Stimulated activated CD4-positive, alpha-beta T cell treated with anti-CD3 and anti-CD28 coated beads, Interleukin-4, amount 100 ng/mL, for 24 hours (primary cell): ENCODE measurements around the gene PECR.
"Not testable (repeated sequence)": the region's sequence is repeated elsewhere in the genome, so short reads cannot be mapped to it uniquely, and the experiment has no call there.

ENCODE experiments used
- DNase-seq: peaks from one replicate; pipeline ENCODE4 v3.0.0-alpha.2; 2020

PECR gene

GRCh38 chr2:216021768-216022565 lies 59.6 kb downstream of the PECR start:
- DNase-seq = no peak

GRCh38 chr2:216018709-216019108 lies 62.9 kb downstream of the PECR start:
- DNase-seq = no peak

- DNase-seq = peak; percentile 31
These were observed 64.2 kb downstream of the PECR start for GRCh38 chr2:216017365-216017764.

GRCh38 chr2:216016581-216016980 lies 65.0 kb downstream of the PECR start:
- DNase-seq = no peak

GRCh38 chr2:216015722-216016464 lies 65.7 kb downstream of the PECR start:
- peak; percentile 48 for DNase-seq

GRCh38 chr2:216014986-216015385 lies 66.6 kb downstream of the PECR start:
- DNase-seq = no peak

- DNase-seq = no peak
These were observed 67.6 kb downstream of the PECR start for GRCh38 chr2:216014006-216014405.

- DNase-seq = peak; percentile 87
These were observed 68.3 kb downstream of the PECR start, which contains the start of gene MREG for GRCh38 chr2:216013080-216013909. Gene MREG, minus strand, starts transcription at chr2:216013551. Its CDS starts 224 bp downstream, at chr2:216013327.

- DNase-seq = no peak
These were observed 68.9 kb downstream of the PECR start for GRCh38 chr2:216012830-216013079.

GRCh38 chr2:216012133-216012829 lies 69.3 kb downstream of the PECR start:
- no peak for DNase-seq

GRCh38 chr2:216009215-216009614 lies 72.4 kb downstream of the PECR start:
- not testable (repeated sequence) for DNase-seq

- no peak for DNase-seq
These were observed 73.2 kb downstream of the PECR start for GRCh38 chr2:216008387-216008786.

- DNase-seq = peak; percentile 39
These were observed 75.4 kb downstream of the PECR start for GRCh38 chr2:216006164-216006663.

GRCh38 chr2:216004697-216005283 lies 76.8 kb downstream of the PECR start:
- peak; percentile 29 for DNase-seq

- no peak for DNase-seq
These were observed 77.5 kb downstream of the PECR start for GRCh38 chr2:216003876-216004696.

GRCh38 chr2:216002693-216003092 lies 78.9 kb downstream of the PECR start:
- DNase-seq = no peak

- DNase-seq = no peak
These were observed 79.4 kb downstream of the PECR start for GRCh38 chr2:216002101-216002678.

- DNase-seq = no peak
These were observed 80.2 kb downstream of the PECR start for GRCh38 chr2:216001216-216002100.

- no peak for DNase-seq
These were observed 83.0 kb downstream of the PECR start for GRCh38 chr2:215998636-215999035.

GRCh38 chr2:215997219-215997618 lies 84.4 kb downstream of the PECR start:
- no peak for DNase-seq
